Epithelial cell of proximal tubule (primary cell): ENCODE results near the gene MED25. TPM values are rescaled to one million over a fixed set of nuclear protein-coding genes. Genes with fewer than 3 reads are reported as not detected.

ENCODE experiments used
- DNase-seq: peaks from one replicate; pipeline ENCODE4 v3.0.0-alpha.2; 2011; ENCODE audit warnings: low read depth
- H3K4me3 ChIP-seq: 2 replicates; pipeline ENCODE4 v1.5.1; 2011; ENCODE audit warnings: low read depth, mild to moderate bottlenecking, low read length
- CTCF ChIP-seq: conservative IDR thresholded peaks from 2 replicates; pipeline ENCODE4 v1.5.1; 2012; ENCODE audit warnings: low read depth, mild to moderate bottlenecking, low read length
- total RNA-seq: library from RNA; depleted of rRNA; stranded (reverse); fragments of >200 nt; gene quantifications from 2 replicates; pipeline ENCODE4 v1.2.3, GENCODE V29; 2015

MED25 gene
- total RNA-seq, 1 donor from 2014 or later, result 34.8 TPM

GRCh38 chr19:49833599-49833998, 15.5 kb downstream of the MED25 start:
- TF ChIP-seq CTCF, result no peak
- H3K4me3 ChIP-seq, result no peak overlapping the region
- DNase-seq, result no peak

- DNase-seq, result no peak
- H3K4me3 ChIP-seq, result no peak overlapping the region
- TF ChIP-seq CTCF, result no peak
These were observed 17.5 kb downstream of the MED25 start for GRCh38 chr19:49835562-49835961.

GRCh38 chr19:49836176-49837008, 18.3 kb downstream of the MED25 start:
- DNase-seq, result no peak
- TF ChIP-seq CTCF, result no peak

GRCh38 chr19:49837009-49837310, 18.9 kb downstream of the MED25 start:
- H3K4me3 ChIP-seq, result no peak overlapping the region
- DNase-seq, result no peak
- TF ChIP-seq CTCF, result no peak

More at GRCh38 chr19:49836176-49837008, 18.3 kb downstream of the MED25 start:
- no peak overlapping the region for H3K4me3 ChIP-seq

GRCh38 chr19:49837425-49837824, 19.3 kb downstream of the MED25 start:
- TF ChIP-seq CTCF, result no peak
- DNase-seq, result no peak
- H3K4me3 ChIP-seq, result no peak overlapping the region

GRCh38 chr19:49838885-49839588, 20.9 kb downstream of the MED25 start:
- H3K4me3 ChIP-seq, result no peak overlapping the region
- no peak for TF ChIP-seq CTCF
- no peak for DNase-seq
